AG04450 (cell line): ENCODE data around the gene ACSF3. TPM values are rescaled to one million over a fixed set of nuclear protein-coding genes. Genes with fewer than 3 reads are reported as not detected.
"Not testable (repeated sequence)": the region's sequence is repeated elsewhere in the genome, so short reads cannot be mapped to it uniquely, and the experiment has no call there.

Source experiments
- CTCF ChIA-PET: fragments of 300-600, 350-600 bp; formaldehyde crosslinking; extraction: SDS; loops from one replicate; lab custom pipeline; 2022; ENCODE audit warnings: antibody characterized with exemption, inconsistent platforms; lab: Charles Lee
- POLR2A ChIA-PET: fragments of 350-600 bp; formaldehyde crosslinking; extraction: SDS; loops from one replicate; lab custom pipeline; 2021; ENCODE audit warnings: antibody characterized with exemption, inconsistent platforms; lab: Yijun Ruan, JAX
- DNase-seq: peaks from one replicate; pipeline ENCODE4 v3.0.0-alpha.2; 2011; ENCODE audit warnings: low read depth, low spot score
- H3K27ac ChIP-seq: one replicate; pipeline ENCODE4 v1.5.1; 2012; ENCODE audit warnings: low read depth, low read length, control low read depth
- H3K27me3 ChIP-seq: one replicate; pipeline ENCODE4 v1.6.0; 2012; ENCODE audit warnings: low read length; ENCODE audit not compliant: control insufficient read depth, insufficient read depth
- H3K4me3 ChIP-seq: 2 replicates; pipeline ENCODE4 v1.5.1; 2011; ENCODE audit warnings: mild to moderate bottlenecking, low read depth, low read length, control low read depth
- H3K9me3 ChIP-seq: 2 replicates; pipeline ENCODE4 v1.5.1; 2012; ENCODE audit warnings: low read length; ENCODE audit not compliant: control insufficient read depth, insufficient read depth
- CTCF ChIP-seq: IDR thresholded peaks from 2 replicates; pipeline ENCODE4 v1.5.1; 2011; ENCODE audit warnings: low read depth, low read length, control low read depth, inconsistent platforms
- polyA plus RNA-seq: library from polyadenylated mRNA; depleted of rRNA; stranded (reverse); fragments of >200 nt; gene quantifications from 2 replicates; pipeline ENCODE4 v1.2.3, GENCODE V29; 2011

Gene ACSF3
- polyA plus RNA-seq, 1 experiment = 11.2 TPM

- Histone ChIP-seq H3K4me3 (no peak overlapping the region), H3K27ac (no peak overlapping the region), H3K9me3 (no peaks in the 10 kb centered on the region; the same call in 1 of the 2 replicates), H3K27me3 (peaks cover 57% of the 10 kb centered on the region)
- no peak for TF ChIP-seq CTCF
- DNase-seq = no peak
- POLR2A ChIA-PET = no interaction called here
- CTCF ChIA-PET = no interaction called here
Measured at GRCh38 chr16:89087922-89088497, 5.6 kb upstream of the ACSF3 start.

GRCh38 chr16:89089120-89089519 is 4.5 kb upstream of the ACSF3 start:
- no peak for DNase-seq
- CTCF ChIA-PET = no interaction called here
- TF ChIP-seq CTCF = no peak
- peaks cover 57% of the 10 kb centered on the region for H3K27me3 ChIP-seq
- H3K9me3 ChIP-seq = no peaks in the 10 kb centered on the region; the same call in 1 of the 2 replicates
- H3K4me3 ChIP-seq = no peak overlapping the region
- no peak overlapping the region for H3K27ac ChIP-seq
- POLR2A ChIA-PET = no interaction called here

- no peak for DNase-seq
- Histone ChIP-seq H3K27ac (no peak overlapping the region), H3K4me3 (no peak overlapping the region), H3K9me3 (no peaks in the 10 kb centered on the region), H3K27me3 (peaks cover 53% of the 10 kb centered on the region)
- ChIA-PET POLR2A (no interaction called here), CTCF (no interaction called here)
- TF ChIP-seq CTCF = no peak
Measured at GRCh38 chr16:89090182-89090630, 3.4 kb upstream of the ACSF3 start.

GRCh38 chr16:89090669-89091426 is 2.8 kb upstream of the ACSF3 start:
- Histone ChIP-seq H3K27me3 (peaks cover 48% of the 10 kb centered on the region), H3K4me3 (no peak overlapping the region), H3K27ac (no peak overlapping the region), H3K9me3 (no peaks in the 10 kb centered on the region)
- no peak for DNase-seq
- ChIA-PET POLR2A (no interaction called here), CTCF (no interaction called here)
- TF ChIP-seq CTCF = no peak

- TF ChIP-seq CTCF = no peak
- ChIA-PET POLR2A (no interaction called here), CTCF (no interaction called here)
- H3K9me3 ChIP-seq = no peaks in the 10 kb centered on the region
- no peak for DNase-seq
- no peak overlapping the region for H3K4me3 ChIP-seq
- peaks cover 41% of the 10 kb centered on the region for H3K27me3 ChIP-seq
- H3K27ac ChIP-seq = no peak overlapping the region
Measured at GRCh38 chr16:89092013-89092412, 1.6 kb upstream of the ACSF3 start.

- DNase-seq, H3K9me3 ChIP-seq, H3K27ac ChIP-seq: not testable (repeated sequence)
- ChIA-PET CTCF (interaction anchor here (1.8 kb wide), 1 partner anchor 235 kb away, joined by 4 read pairs; no protein-coding TSS in a partner anchor), POLR2A (interaction anchor here (0.6 kb wide), 2 partner anchors 18 to 91 kb away, joined by 3 read pairs; no protein-coding TSS in a partner anchor)
- peak overlapping the region; percentile 79 for H3K4me3 ChIP-seq
- H3K27me3 ChIP-seq = peaks cover 31% of the 10 kb centered on the region
Measured at GRCh38 chr16:89093252-89093601, 425 bp upstream of the ACSF3 start.
